Measurements from ENCODE around the gene YBX1. TPM values are rescaled to one million over a fixed set of nuclear protein-coding genes. Genes with fewer than 3 reads are reported as not detected.

The YBX1 gene
- total RNA-seq, 1 donor from 2014 or later = 356 TPM

GRCh38 chr1:42658877-42659337, 23.3 kb upstream of the YBX1 start:
- Histone ChIP-seq H3K27ac (peak overlapping the region; percentile 54 to 78), H3K4me1 (peaks cover 3 to 14% of the 10 kb centered on the region in 2 donors), H3K9me3 (no peaks in the 10 kb centered on the region), H3K27me3 (no peaks in the 10 kb centered on the region), H3K4me3 (peak overlapping the region; percentile 65 to 72), H3K36me3 (peaks cover 12 to 17% of the 10 kb centered on the region in 2 donors)
- no peak for TF ChIP-seq CTCF (IDR thresholded peaks at IDR 0.05)
- DNase-seq (ENCODE audit: low spot score in 2 of 2) = no peak
- intact Hi-C loops (cut with DNase I) = loop anchor here (1.0 to 5.0 kb wide), 4 partner anchors 23 to 322 kb away; partner anchors contain the start of genes C1orf50, FOXJ3, P3H1 and YBX1

GRCh38 chr1:42660907-42661500, 21.2 kb upstream of the YBX1 start:
- intact Hi-C loops (cut with DNase I) = no loop called here
- H3K4me3 ChIP-seq = no peak overlapping the region

GRCh38 chr1:42669936-42670335, 12.3 kb upstream of the YBX1 start:
- peaks cover 27 to 43% of the 10 kb centered on the region in 2 donors for H3K36me3 ChIP-seq
- intact Hi-C loops (cut with DNase I) = no loop called here
- no peak for DNase-seq (ENCODE audit: low spot score in 2 of 2)
- no peak overlapping the region for H3K27ac ChIP-seq
- H3K27me3 ChIP-seq = no peaks in the 10 kb centered on the region
- H3K4me3 ChIP-seq = no peak overlapping the region
- no peak for TF ChIP-seq CTCF (IDR thresholded peaks at IDR 0.05)
- no peaks in the 10 kb centered on the region for H3K4me1 ChIP-seq
- no peaks in the 10 kb centered on the region for H3K9me3 ChIP-seq

More at GRCh38 chr1:42660907-42661500, 21.2 kb upstream of the YBX1 start:
- H3K27ac ChIP-seq = no peak overlapping the region
- H3K27me3 ChIP-seq = no peaks in the 10 kb centered on the region
- TF ChIP-seq CTCF (IDR thresholded peaks at IDR 0.05) = no peak
- peaks cover 3 to 14% of the 10 kb centered on the region in 2 donors for H3K4me1 ChIP-seq
- DNase-seq (ENCODE audit: low spot score in 2 of 2) = no peak
- peaks cover 23 to 37% of the 10 kb centered on the region in 2 donors for H3K36me3 ChIP-seq
- H3K9me3 ChIP-seq = no peaks in the 10 kb centered on the region

GRCh38 chr1:42670425-42670824, 11.8 kb upstream of the YBX1 start:
- peaks cover 22 to 42% of the 10 kb centered on the region in 2 donors for H3K36me3 ChIP-seq
- H3K9me3 ChIP-seq = no peaks in the 10 kb centered on the region
- intact Hi-C loops (cut with DNase I) = no loop called here
- H3K27me3 ChIP-seq = no peaks in the 10 kb centered on the region
- TF ChIP-seq CTCF (IDR thresholded peaks at IDR 0.05) = no peak
- no peaks in the 10 kb centered on the region for H3K4me1 ChIP-seq
- H3K4me3 ChIP-seq = no peak overlapping the region
- no peak overlapping the region for H3K27ac ChIP-seq
- DNase-seq (ENCODE audit: low spot score in 2 of 2) = no peak

GRCh38 chr1:42674214-42674613, 8.0 kb upstream of the YBX1 start:
- intact Hi-C loops (cut with DNase I) = no loop called here
- H3K27ac ChIP-seq = peak overlapping the region in 1 of 2 donors; percentile 24

More at GRCh38 chr1:42674214-42674613, 8.0 kb upstream of the YBX1 start:
- Histone ChIP-seq H3K9me3 (no peaks in the 10 kb centered on the region), H3K4me1 (no peaks in the 10 kb centered on the region), H3K4me3 (no peak overlapping the region), H3K36me3 (peaks cover 3 to 16% of the 10 kb centered on the region in 2 donors), H3K27me3 (no peaks in the 10 kb centered on the region)
- DNase-seq (ENCODE audit: low spot score in 2 of 2) = no peak
- no peak for TF ChIP-seq CTCF (IDR thresholded peaks at IDR 0.05)

All from ascending aorta (tissue), 2 donors.